HK-2 (cell line): ENCODE measurements around the gene C11orf98.
"Not testable (repeated sequence)": the region's sequence is repeated elsewhere in the genome, so short reads cannot be mapped to it uniquely, and the experiment has no call there.

Source experiments
- DNase-seq: peaks from one replicate; pipeline ENCODE4 v3.0.0-alpha.2; 2018; ENCODE audit not compliant: unreplicated experiment

Gene C11orf98

GRCh38 chr11:62682518-62682917 lies 17.5 kb upstream of the C11orf98 start:
- DNase-seq: no peak

DNA sequence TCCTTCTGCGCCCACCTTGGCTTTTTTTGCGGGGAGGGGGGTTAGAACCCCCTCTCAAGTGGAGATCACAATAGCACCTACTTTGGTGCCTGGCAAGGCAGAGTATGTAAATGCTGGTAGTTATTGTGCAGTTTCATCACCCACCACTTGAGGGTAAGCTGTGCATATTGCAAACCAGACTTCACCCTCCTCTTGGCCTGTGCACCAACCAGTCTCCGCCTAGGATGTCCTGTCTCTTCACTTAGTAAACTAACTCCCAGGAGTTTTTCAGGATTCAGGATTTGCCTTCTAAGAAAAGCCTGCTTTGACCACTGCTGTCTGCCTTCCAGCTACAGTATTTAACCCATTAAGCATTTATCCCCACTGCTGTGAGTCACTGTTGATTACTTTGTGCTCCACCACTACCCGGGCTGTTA lies 15.8 kb upstream of the C11orf98 start:
- DNase-seq: no peak

- peak; percentile 79 for DNase-seq
These were observed 14.0 kb upstream of the C11orf98 start, which contains the start of gene UBXN1 for GRCh38 chr11:62678770-62679696. Gene UBXN1, minus strand, starts transcription at chr11:62679073. Its CDS starts 150 bp downstream, at chr11:62678923.

- no peak for DNase-seq
These were observed 13.4 kb upstream of the C11orf98 start for GRCh38 chr11:62678433-62678769.

DNA sequence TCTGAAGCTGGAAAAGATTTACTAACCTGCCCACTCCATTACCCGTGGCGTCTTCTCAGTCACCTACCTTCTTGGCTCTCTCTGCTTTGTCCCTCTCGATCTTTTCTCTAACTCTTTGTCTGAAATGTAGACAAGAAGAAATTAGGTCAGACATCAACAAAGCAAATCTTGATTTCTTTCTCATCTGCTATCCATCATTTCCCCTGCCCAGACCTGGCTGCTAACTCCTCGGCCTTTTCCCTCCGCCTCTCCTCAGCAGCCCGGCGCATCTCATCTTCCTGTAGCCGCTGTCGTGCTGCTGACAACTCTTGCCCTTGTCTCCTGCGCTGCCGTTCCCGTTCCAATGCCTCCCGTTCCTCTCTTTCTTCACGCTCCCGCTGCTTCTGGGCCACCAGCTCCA lies 12.7 kb upstream of the C11orf98 start:
- no peak for DNase-seq

GRCh38 chr11:62677156-62677555 lies 12.1 kb upstream of the C11orf98 start:
- DNase-seq: no peak

DNA sequence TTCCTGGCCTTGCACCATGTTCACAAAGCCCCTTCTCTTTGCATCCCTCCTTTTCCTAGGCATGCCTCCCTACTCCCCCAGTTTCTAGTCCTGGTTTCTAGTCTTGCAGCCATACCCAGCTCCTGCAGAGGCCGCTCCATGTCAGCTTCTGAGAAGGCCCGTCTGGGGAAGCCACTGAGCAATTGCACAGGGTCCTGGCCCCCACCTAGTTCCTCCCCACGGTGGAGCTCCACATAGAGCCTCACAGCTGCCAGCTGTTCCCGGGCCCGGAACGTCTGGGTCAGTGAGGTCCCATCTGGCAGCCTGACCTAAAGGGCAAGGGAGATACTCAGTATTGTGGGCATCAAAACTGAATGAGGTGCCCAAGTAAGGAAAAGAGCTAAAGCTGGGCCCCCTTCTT lies 11.7 kb upstream of the C11orf98 start:
- no peak for DNase-seq

DNA sequence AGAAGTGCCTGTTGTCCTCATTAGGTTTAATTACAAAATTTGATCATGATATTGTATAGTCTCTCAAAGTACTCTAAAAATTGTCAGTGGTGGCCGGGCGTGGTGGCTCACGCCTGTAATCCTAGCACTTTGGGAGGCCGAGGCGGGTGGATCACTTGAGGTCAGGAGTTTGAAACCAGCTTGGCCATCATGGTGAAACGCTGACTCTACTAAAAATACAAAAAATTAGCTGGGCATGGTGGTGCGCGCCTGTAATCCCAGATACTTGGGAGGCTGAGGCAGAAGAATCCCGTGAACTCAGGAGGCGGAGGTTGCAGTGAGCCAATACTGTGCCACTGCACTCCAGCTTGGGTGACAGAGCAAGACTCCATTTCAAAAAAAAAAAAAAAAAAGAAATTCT lies 10.4 kb upstream of the C11orf98 start:
- not testable (repeated sequence) for DNase-seq

DNA sequence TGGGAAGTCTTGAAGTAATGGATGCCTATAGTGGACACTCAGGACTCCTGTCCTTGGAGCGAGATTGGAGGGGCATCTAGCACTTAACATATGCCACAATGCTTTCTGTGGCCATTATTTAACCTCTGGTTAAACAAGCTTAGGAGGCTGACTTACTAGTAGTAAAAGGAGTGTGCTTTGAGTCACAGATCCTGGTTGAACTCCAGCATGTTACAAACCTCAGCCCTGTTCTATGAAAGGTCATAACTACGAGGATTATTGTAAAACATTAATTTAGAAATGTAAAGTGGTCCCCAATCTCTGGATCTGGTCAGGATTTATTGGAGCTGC lies 8.2 kb upstream of the C11orf98 start:
- no peak for DNase-seq

DNA sequence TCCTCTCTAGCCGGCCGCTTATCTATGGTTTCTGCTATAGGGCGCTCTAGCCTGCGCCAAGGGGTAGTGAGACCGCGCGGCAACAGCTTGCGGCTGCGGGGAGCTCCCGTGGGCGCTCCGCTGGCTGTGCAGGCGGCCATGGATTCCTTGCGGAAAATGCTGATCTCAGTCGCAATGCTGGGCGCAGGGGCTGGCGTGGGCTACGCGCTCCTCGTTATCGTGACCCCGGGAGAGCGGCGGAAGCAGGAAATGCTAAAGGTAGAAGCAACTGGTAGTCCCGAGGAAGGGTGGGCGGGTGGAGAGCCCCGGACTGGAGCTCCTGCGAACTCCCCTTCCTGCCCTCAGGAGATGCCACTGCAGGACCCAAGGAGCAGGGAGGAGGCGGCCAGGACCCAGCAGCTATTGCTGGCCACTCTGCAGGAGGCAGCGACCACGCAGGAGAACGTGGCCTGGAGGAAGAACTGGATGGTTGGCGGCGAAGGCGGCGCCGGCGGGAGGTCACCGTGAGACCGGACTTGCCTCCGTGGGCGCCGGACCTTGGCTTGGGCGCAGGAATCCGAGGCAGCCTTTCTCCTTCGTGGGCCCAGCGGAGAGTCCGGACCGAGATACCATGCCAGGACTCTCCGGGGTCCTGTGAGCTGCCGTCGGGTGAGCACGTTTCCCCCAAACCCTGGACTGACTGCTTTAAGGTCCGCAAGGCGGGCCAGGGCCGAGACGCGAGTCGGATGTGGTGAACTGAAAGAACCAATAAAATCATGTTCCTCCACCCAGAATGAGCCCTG lies 6.8 kb upstream of the C11orf98 start, which contains the start of the genes LBHD1 and UQCC3:
Gene LBHD1 (minus strand): TSS at position 660 of the 782 bp plus-strand sequence. CDS start 2,236 bp downstream, outside the sequence.
Gene UQCC3 (plus strand): TSS at position 66 of the 782 bp plus-strand sequence. CDS start 73 bp downstream, at position 139.
- DNase-seq: peak; percentile 81

DNA sequence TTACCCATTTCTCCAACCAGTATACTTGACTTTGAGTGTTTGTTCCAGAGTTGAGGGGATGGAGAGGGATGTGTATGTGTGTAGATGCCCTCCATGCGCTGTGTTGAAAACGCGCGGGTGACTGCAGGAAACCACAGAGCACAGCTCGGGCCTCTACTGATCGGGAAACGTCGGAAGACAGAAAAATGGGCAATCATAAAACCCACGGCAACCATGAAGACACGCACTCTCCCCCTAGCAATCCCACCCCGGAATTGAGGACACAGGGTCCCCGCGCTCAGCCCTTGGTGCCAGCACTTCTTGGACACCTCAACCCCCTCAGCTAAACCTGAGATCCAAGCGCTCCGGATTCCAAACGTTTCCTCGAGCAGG lies 6.2 kb upstream of the C11orf98 start:
- DNase-seq: no peak

- no peak for DNase-seq
These were observed 4.6 kb upstream of the C11orf98 start for GRCh38 chr11:62669420-62670161.

- DNase-seq: no peak
These were observed 2.5 kb upstream of the C11orf98 start for GRCh38 chr11:62667460-62667859.

- no peak for DNase-seq
These were observed 1.4 kb upstream of the C11orf98 start for GRCh38 chr11:62666259-62666926.

GRCh38 chr11:62665599-62666258 lies 719 bp upstream of the C11orf98 start:
- peak; percentile 57 for DNase-seq

DNA sequence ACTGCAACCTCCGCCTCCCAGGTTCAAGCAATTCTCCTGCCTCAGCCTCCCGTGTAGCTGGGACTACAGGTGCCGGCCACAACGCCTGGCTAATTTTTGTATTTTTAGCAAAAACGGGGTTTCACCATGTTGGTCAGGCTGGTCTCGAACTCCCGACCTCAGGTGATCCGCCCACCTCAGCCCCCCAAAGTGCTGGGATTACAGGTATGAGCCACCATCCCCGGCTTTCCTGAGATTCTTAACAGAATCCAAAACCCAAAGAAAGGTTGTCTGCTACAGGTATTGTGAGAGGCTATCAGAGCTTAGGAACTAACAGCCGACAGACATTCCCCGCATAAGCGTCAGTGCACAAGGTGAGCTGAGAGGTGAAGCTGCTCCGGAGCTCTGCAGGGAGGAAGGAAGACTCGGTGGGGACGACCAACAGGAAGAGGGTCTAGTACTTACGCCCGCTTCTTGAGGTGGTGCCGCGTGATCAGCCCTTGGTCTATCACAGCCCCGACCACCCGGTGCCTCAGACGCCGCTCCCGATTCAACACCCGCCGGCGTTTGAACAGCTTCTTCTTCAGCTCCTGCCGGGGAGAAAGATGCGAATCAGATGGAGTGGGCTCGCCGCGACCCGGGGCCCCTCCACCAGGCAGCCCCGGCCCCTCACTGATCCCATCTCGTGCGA lies 470 bp downstream of the C11orf98 start:
- peak; percentile 48 for DNase-seq

DNA sequence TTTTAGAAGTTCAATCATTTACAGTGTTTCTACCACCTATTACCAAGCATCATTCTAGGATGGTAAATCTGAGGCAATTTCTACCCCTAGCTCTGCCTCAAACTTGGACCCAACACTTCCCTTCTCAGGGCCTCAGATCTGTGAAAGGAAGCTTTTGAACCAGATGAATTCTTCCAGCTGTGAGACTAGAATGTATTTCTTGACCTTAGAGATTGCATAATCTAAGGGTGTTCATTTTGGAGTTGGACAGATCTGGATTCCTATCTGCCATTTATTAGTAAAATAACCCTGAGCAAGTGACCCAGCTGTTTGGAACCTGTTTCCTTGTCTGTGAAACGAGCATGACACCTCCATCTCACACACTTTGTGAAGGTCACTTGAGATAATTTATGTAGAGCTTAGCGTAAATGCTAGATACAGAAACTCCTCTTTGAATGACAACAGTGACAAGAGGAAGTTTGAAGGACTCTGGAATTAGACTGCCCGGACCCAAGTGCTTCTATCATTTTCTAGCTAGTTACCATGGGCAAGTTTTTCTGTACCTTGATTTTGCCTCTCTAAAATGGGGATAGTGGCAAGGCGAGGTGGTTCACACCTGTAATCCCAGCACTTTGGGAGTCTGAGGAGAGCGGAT lies 8.1 kb downstream of the C11orf98 start:
- no peak for DNase-seq

DNA sequence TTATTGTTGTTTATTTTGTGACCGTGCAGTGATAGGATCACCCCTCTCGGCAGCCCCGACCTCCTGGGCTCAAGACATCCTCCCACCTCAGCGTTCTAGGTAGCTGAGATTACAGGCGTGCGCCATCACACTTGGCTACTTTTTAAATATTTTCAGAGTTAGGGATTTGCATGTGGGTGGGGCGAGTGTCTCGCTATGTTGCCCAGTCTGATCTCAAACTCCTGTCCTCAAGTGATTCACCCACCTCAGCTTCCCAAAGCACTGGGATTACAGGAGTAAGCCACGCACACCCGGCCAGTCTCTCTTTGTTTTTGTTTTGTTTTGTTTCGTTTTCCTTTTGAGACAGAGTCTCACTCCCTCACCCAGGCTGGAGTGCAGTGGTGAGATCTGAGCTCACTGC lies 10.7 kb downstream of the C11orf98 start:
- DNase-seq: no peak

DNA sequence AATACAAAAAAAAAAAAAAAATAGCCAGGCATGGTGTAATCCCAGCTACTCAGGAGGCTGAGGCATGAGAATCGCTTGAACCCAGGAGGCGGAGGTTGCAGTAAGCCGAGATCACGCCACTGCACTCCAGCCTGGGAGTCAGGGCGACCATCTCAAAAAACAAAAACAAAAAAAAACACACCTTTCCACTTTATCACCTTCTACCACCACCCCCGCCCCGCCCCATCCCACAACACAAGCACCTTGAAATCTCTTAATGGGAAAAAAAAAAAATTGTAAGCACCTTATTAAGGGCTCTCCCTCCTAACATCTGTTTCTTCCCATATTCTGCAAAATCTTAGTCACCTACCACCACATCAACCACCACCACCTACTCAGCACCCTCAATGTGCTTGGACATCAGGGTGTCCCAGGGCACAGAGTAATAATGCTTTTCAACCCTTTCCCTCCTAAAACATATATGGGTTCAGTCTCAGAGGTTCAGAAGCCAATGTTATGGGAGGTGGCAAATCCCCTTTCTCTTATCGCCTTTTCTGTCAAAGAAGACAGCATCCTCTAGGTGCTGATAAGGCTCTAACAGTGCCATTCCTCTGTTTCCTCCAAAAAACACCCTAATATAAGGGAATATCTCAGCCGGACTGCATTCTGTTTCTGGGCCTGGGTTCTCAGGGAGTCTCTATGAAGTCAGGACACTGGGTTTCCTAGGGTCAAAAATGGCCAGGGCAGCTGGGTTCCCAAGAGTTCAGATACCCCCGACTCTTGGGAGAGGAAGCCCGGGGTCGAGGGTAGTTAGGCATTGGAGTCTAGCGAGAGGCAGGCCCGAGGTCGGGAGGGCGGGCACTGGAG lies 12.6 kb downstream of the C11orf98 start:
- no peak for DNase-seq
